NOMO-1 (cell line): ENCODE results near the gene RASSF4.
"Not testable (repeated sequence)": the region's sequence is repeated elsewhere in the genome, so short reads cannot be mapped to it uniquely, and the experiment has no call there.

Source experiments
- DNase-seq, 2 experiments: peaks; one replicate each; lab custom pipeline; 2025; ENCODE audit not compliant: unreplicated experiment in 2 of 2; lab: John Stamatoyannopoulos, UW

RASSF4 gene

DNA sequence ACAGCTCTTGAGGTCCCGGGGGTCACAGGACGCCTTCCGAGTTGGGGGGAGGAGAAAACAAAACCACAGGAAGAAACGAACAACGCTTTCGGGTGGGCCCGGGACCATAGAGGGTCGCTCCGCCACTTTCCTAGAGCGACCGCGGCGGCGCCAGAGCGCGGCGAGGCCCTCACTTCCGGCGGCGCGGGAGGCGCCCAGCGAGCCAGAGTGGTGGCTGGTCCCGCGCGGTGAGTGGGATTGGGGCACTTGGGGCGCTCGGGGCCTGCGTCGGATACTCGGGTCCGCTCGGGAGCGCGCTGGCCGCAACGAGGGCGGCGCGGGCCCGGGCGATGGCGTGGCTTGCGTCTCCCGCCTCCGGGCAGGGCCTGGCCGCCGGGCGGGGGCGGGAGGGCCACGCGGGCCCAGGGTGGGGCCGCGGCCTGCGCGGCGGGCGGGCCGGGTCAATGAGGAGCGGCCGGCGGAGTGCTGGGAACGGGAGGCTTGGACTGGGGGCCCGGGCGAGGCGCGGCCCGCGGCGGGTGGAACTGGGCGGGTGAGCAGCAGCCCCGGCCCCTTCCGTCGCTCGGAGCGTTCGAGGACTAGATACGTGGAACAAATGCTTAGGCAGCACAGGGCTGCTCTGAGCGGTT lies 41.3 kb downstream of the RASSF4 start, which contains the start of gene ZNF22:
ZNF22 (plus strand) TSS at position 172 of the 629 bp plus-strand sequence. CDS start 2,446 bp downstream, outside the sequence.
- peak; percentile 75 for DNase-seq

- DNase-seq, result peak; percentile 55 to 70
Measured at GRCh38 chr10:45001381-45002148, 42.0 kb downstream of the RASSF4 start.

DNA sequence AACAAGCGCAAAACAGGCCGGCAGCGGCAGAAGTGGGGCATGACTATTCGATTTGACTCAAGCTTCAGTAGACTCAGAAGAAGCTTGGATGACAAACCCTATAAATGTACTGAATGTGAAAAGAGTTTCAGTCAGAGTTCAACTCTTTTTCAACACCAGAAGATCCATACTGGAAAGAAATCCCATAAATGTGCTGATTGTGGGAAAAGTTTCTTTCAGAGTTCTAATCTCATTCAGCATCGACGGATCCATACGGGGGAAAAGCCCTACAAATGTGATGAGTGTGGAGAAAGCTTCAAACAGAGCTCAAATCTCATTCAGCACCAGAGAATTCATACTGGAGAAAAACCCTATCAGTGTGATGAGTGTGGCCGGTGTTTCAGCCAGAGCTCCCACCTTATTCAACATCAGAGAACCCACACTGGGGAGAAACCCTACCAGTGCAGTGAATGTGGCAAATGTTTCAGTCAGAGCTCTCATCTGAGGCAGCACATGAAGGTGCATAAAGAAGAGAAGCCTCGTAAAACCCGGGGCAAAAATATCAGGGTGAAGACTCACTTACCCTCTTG lies 43.9 kb downstream of the RASSF4 start:
- DNase-seq, result no peak

DNA sequence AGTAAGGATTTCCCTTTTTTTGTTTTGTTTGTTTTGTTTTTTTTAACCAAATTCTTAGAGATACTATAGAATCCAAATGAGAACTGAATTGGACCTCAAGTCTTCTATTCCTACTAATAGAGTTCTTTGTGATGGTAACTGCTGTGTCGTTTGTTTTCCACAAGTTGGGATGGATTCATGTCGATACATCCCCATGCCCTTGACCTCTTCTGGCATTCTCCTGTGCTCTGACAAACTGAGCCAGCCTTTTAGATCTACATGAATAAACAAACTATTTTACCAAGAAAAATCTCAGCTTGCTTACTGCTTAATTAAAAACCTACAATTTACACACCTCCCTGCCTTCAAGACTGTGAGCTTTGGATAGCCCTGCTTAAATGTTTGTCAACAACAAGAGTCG lies 45.1 kb downstream of the RASSF4 start:
- DNase-seq, result no peak

DNA sequence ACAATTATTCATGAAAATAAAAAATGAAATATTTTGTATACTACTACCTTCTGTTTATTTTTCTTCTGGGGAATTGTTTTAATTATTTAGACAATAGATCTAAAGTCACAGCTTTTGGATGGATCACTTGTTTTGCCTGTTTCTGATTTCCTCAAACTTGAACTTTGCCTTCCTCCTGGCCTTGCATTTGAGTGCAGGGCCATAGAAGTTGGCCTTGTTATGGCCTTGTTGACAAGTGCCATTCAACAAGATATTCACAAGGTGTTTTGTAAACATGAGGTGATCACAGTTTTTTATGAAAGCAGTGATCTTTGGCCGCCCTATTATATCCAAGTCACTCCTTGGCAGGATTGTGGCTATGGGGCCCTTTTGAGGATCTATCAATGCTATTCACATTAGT lies 45.7 kb downstream of the RASSF4 start:
- no peak for DNase-seq

GRCh38 chr10:45006276-45007030 lies 46.9 kb downstream of the RASSF4 start:
- DNase-seq, result peak in 1 of 2 experiments; percentile 7

DNA sequence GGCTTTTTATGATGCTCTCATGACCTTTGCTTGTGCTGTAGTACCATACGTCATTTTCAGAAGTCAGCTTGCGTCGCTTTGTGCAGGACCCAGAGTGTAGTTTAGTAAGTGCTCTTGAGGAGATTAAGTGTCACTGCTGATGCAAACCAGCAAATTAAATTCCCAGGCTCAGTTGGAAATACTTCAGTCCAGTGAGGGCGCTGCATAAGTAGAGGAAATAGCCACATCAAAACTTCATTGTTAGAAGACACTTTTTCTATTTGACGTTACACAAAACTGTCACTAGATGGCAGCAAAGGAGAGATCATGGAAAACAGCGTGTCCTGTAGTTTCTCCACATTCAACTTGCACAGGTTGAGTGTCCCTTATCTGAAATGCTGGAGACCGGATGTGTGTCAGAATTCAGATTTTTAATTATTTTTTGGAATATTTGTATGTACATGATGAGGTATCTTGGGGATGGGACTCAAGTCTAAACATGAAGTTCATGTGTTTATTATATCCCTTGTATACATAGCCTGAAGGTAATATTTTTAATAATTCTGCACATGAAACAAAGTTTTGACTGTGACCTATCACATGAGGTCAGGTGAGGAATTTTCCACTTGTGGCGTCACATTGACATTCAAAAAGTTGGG lies 49.0 kb downstream of the RASSF4 start:
- DNase-seq, result peak; percentile 59 to 84

DNA sequence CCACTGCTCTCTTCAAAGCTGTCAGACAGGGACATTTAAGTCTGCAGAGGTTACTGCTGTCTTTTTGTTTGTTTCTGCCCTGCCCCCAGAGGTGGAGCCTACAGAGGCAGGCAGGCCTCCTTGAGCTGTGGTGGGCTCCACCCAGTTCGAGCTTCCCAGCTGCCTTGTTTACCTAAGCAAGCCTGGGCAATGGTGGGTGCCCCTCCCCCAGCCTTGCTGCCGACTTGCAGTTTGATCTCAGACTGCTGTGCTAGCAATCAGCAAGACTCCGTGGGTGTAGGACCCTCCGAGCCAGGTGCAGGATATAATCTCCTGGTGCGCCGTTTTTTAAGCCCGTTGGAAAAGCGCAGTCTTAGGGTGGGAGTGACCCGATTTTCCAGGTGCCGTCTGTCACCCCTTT lies 55.0 kb downstream of the RASSF4 start:
- DNase-seq, result not testable (repeated sequence)

GRCh38 chr10:45015590-45015989 lies 56.0 kb downstream of the RASSF4 start:
- DNase-seq, result no peak

- DNase-seq, result no peak
Measured at GRCh38 chr10:45023426-45023825, 63.8 kb downstream of the RASSF4 start.

- DNase-seq, result no peak
Measured at GRCh38 chr10:45034301-45034700, 74.7 kb downstream of the RASSF4 start.

- DNase-seq, result no peak
Measured at GRCh38 chr10:45035673-45036072, 76.1 kb downstream of the RASSF4 start.

DNA sequence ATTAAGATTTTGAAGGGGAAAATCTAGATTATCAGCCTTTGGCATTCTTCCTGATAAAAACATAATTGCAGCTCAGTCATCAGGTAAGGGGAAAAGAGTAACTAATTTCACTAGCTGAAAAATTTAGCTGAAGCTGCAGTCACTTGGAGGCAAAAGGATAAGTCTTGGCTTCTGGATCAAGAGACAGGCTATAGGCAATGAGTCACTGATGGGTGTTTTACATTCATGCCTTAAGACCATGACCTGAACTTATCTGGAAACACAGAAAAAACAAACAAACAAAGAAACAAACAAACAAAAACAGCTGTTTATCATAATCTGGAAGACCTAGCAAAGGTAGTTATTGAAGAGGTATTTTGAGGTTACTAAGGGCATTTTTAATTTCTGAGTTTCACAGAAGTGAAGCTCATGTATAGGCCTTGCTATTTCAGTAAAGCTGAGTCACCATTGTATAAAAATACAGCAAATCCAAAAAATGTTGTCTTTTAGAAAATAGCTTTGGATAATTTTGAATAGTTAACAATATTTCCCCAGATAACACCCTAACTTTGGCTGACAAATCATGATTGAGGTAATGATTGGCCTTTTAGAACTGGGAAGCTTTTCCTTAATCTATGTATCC lies 81.4 kb downstream of the RASSF4 start:
- DNase-seq, result no peak

DNA sequence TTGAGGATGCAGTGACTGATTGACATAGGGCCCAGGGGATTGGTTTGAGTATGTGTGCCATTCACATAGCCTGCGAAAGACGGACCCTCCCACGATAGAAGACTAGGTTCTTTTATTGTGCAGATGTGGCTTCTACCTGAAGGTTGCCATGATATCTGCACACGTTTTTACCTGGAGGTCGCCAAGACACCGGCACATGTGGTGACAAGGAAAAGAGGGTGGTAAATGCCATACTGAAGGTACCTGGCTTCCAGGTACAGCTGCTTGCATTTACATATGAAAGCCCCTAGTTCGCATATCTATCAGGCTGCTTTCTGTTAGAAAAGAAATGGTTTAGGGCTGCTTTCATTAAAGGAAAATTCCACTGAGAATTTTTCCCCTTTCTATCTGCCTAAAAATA lies 84.7 kb downstream of the RASSF4 start:
- DNase-seq, result no peak
